SK-N-SH treated with all-trans-retinoic acid at 6 μM for 48 hours (cell line): ENCODE data around the gene FBXO47.

ENCODE experiments used
- ARNTL ChIP-seq: fragments of 450-650 bp; formaldehyde crosslinking; IDR thresholded peaks from 2 replicates; pipeline ENCODE4 v1.5.0; 2020; ENCODE audit warnings: low read depth, mild to moderate bottlenecking, moderate library complexity, borderline replicate concordance
- BACH2 ChIP-seq: fragments of 250-450 bp; sonication (Bioruptor Pico); IDR thresholded peaks from 2 replicates; pipeline ENCODE4 v1.9.0; 2021; ENCODE audit warnings: mild to moderate bottlenecking, borderline replicate concordance
- ESRRG ChIP-seq: fragments of 250-450 bp; sonication (Bioruptor Pico); IDR thresholded peaks from 2 replicates; pipeline ENCODE4 v1.6.1; 2021; ENCODE audit warnings: mild to moderate bottlenecking
- GLIS3 ChIP-seq: fragments of 250-450 bp; sonication (Bioruptor Pico); IDR thresholded peaks from 2 replicates; pipeline ENCODE4 v1.5.0; 2020; ENCODE audit warnings: mild to moderate bottlenecking, moderate library complexity
- TCF4 ChIP-seq: fragments of 250-450 bp; sonication (Bioruptor Pico); IDR thresholded peaks from 2 replicates; pipeline ENCODE4 v1.8.0; 2021; ENCODE audit warnings: mild to moderate bottlenecking, moderate library complexity, borderline replicate concordance
- ZFP3 ChIP-seq: fragments of 250-450 bp; sonication (Bioruptor Pico); IDR thresholded peaks from 2 replicates; pipeline ENCODE4 v1.5.0; 2020; ENCODE audit warnings: mild to moderate bottlenecking, moderate library complexity
- ZFP30 ChIP-seq: fragments of 450-650 bp; formaldehyde crosslinking; IDR thresholded peaks from 2 replicates; pipeline ENCODE4 v1.5.0; 2022; ENCODE audit warnings: mild to moderate bottlenecking, moderate library complexity
- TF ChIP-seq, protein P1 (sequence below): fragments of 250-450 bp; sonication (Bioruptor Pico); IDR thresholded peaks from 2 replicates; pipeline ENCODE4 v1.5.1; 2020; ENCODE audit warnings: low read depth, mild to moderate bottlenecking, moderate library complexity
- TF ChIP-seq, protein P2 (sequence below): fragments of 250-450 bp; sonication (Bioruptor Pico); IDR thresholded peaks from 2 replicates; pipeline ENCODE4 v1.8.0; 2020; ENCODE audit warnings: mild to moderate bottlenecking, moderate library complexity, borderline replicate concordance
- TF ChIP-seq, protein P3 (sequence below): fragments of 250-450 bp; sonication (Bioruptor Pico); IDR thresholded peaks from 2 replicates; pipeline ENCODE4 v1.5.1; 2021; ENCODE audit warnings: mild to moderate bottlenecking, moderate library complexity

DNA sequence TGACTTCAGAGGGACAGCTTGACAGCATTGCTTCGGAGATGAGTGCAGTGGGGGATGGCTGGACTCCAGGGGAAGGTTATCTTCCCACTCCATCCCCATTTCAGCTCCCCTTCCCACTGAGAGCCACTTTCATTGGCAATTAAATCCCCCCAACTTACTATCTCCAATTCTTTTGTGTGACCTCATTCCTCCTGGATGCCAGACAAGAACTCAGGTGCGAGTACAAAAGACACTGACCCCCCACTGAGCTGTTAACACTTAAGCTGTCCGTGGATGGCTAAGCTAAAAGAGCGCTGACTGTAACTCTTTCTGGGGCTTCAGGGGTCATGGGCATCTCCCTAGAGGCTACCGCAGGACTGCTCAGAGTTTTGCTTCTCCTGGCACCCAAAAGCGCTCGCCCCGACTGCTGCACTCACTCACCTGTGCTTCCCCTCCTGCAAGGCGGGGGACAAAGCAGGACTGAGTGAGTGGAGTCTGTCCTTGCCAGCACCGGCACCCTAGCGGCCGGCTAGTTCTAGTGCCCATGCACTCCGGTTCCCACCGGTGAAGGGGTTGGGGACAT is 44.8 kb upstream of the FBXO47 start:
- TF ChIP-seq ARNTL (CRISPR knock-in tag): no peak
- TF ChIP-seq, protein P1, sequence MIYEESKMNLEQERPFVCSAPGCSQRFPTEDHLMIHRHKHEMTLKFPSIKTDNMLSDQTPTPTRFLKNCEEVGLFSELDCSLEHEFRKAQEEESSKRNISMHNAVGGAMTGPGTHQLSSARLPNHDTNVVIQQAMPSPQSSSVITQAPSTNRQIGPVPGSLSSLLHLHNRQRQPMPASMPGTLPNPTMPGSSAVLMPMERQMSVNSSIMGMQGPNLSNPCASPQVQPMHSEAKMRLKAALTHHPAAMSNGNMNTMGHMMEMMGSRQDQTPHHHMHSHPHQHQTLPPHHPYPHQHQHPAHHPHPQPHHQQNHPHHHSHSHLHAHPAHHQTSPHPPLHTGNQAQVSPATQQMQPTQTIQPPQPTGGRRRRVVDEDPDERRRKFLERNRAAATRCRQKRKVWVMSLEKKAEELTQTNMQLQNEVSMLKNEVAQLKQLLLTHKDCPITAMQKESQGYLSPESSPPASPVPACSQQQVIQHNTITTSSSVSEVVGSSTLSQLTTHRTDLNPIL (CRISPR knock-in tag): no peak
- TF ChIP-seq, protein P2, sequence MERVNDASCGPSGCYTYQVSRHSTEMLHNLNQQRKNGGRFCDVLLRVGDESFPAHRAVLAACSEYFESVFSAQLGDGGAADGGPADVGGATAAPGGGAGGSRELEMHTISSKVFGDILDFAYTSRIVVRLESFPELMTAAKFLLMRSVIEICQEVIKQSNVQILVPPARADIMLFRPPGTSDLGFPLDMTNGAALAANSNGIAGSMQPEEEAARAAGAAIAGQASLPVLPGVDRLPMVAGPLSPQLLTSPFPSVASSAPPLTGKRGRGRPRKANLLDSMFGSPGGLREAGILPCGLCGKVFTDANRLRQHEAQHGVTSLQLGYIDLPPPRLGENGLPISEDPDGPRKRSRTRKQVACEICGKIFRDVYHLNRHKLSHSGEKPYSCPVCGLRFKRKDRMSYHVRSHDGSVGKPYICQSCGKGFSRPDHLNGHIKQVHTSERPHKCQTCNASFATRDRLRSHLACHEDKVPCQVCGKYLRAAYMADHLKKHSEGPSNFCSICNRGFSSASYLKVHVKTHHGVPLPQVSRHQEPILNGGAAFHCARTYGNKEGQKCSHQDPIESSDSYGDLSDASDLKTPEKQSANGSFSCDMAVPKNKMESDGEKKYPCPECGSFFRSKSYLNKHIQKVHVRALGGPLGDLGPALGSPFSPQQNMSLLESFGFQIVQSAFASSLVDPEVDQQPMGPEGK: no peak
- no peak for TF ChIP-seq BACH2 (CRISPR knock-in tag)
- no peak for TF ChIP-seq TCF4 (CRISPR knock-in tag)
- no peak for TF ChIP-seq GLIS3
- TF ChIP-seq ESRRG (CRISPR knock-in tag): no peak
- no peak for TF ChIP-seq ZFP3 (CRISPR knock-in tag)
- no peak for TF ChIP-seq ZFP30 (CRISPR knock-in tag)
- TF ChIP-seq, protein P3, sequence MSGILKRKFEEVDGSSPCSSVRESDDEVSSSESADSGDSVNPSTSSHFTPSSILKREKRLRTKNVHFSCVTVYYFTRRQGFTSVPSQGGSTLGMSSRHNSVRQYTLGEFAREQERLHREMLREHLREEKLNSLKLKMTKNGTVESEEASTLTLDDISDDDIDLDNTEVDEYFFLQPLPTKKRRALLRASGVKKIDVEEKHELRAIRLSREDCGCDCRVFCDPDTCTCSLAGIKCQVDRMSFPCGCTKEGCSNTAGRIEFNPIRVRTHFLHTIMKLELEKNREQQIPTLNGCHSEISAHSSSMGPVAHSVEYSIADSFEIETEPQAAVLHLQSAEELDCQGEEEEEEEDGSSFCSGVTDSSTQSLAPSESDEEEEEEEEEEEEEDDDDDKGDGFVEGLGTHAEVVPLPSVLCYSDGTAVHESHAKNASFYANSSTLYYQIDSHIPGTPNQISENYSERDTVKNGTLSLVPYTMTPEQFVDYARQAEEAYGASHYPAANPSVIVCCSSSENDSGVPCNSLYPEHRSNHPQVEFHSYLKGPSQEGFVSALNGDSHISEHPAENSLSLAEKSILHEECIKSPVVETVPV (CRISPR knock-in tag): no peak
